Stimulated activated CD4-positive, alpha-beta T cell treated with anti-CD3 and anti-CD28 coated beads, Interleukin-4, amount 100 ng/mL, for 1 hour (primary cell): ENCODE results near the gene TSTD2.
"Not testable (repeated sequence)": the region's sequence is repeated elsewhere in the genome, so short reads cannot be mapped to it uniquely, and the experiment has no call there.

Experiments
- DNase-seq: peaks from one replicate; pipeline ENCODE4 v3.0.0-alpha.2; 2020

TSTD2 gene

GRCh38 chr9:97581590-97581989 lies 51.6 kb downstream of the TSTD2 start:
- not testable (repeated sequence) for DNase-seq

GRCh38 chr9:97579914-97580313 lies 53.3 kb downstream of the TSTD2 start:
- no peak for DNase-seq

GRCh38 chr9:97578846-97579245 lies 54.3 kb downstream of the TSTD2 start:
- no peak for DNase-seq

- DNase-seq: no peak
Observed at GRCh38 chr9:97577051-97577450, 56.1 kb downstream of the TSTD2 start.

GRCh38 chr9:97575673-97576200 lies 57.4 kb downstream of the TSTD2 start:
- no peak for DNase-seq

- peak; percentile 10 for DNase-seq
Observed at GRCh38 chr9:97574921-97575672, 58.1 kb downstream of the TSTD2 start.

GRCh38 chr9:97574101-97574571 lies 59.0 kb downstream of the TSTD2 start:
- DNase-seq: not testable (repeated sequence)

- no peak for DNase-seq
Observed at GRCh38 chr9:97573482-97574073, 59.6 kb downstream of the TSTD2 start.

GRCh38 chr9:97572892-97573365 lies 60.2 kb downstream of the TSTD2 start:
- no peak for DNase-seq

- no peak for DNase-seq
Observed at GRCh38 chr9:97572196-97572891, 60.8 kb downstream of the TSTD2 start.

- no peak for DNase-seq
Observed at GRCh38 chr9:97571664-97572063, 61.5 kb downstream of the TSTD2 start.

- no peak for DNase-seq
Observed at GRCh38 chr9:97570899-97571298, 62.3 kb downstream of the TSTD2 start.

GRCh38 chr9:97568461-97569275 lies 64.5 kb downstream of the TSTD2 start:
- no peak for DNase-seq

GRCh38 chr9:97567894-97568202 lies 65.3 kb downstream of the TSTD2 start:
- no peak for DNase-seq

GRCh38 chr9:97567182-97567893 lies 65.8 kb downstream of the TSTD2 start:
- DNase-seq: no peak

GRCh38 chr9:97565262-97565661 lies 67.9 kb downstream of the TSTD2 start:
- DNase-seq: no peak

GRCh38 chr9:97564291-97565175 lies 68.6 kb downstream of the TSTD2 start:
- DNase-seq: no peak

GRCh38 chr9:97563458-97564135 lies 69.6 kb downstream of the TSTD2 start:
- DNase-seq: no peak

GRCh38 chr9:97562542-97562941 lies 70.6 kb downstream of the TSTD2 start:
- no peak for DNase-seq

GRCh38 chr9:97561501-97561900 lies 71.7 kb downstream of the TSTD2 start:
- no peak for DNase-seq
